ENCODE results near the gene TMEM271. TPM values are rescaled to one million over a fixed set of nuclear protein-coding genes. Genes with fewer than 3 reads are reported as not detected.

The TMEM271 gene
- total RNA-seq, 1 donor from 2014 or later = 0.26 TPM

DNA sequence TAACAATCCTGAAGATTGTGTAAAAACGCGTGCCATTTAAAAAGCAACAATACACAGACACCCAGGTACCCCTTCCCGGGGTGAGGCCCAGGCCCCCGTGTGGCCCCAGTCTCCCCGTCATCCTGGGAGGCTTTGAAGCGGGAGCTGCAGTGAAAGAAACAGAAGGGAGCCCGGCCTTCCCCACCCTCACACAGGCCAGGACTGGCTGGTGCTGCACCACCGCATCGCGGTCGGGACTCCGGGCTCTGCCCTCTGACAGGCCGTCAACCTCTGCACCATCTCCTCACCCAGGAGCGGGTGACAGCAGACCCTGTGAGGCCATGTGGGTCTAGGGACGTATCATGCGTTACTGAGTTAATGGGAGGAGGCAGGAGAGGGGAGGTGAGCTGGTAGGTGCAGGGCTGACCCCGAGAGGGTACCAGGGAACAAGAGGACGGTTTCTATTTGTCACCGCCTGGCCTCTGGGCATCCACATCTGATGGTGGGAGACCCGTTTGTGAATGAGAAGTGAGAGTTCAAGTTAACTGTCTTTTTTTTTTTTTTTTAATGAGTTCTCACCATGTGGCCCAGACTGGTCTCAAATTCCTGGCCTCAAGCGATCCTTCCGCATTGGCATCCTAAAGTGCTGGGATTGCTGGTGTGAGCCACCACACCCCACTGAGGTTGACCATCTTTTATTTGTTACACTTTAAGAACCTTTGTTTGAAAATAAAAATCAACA, 49.7 kb downstream of the TMEM271 start:
- Mint-ChIP-seq H3K27me3 (ENCODE audit: low read depth) (no peaks in the 10 kb centered on the region), H3K4me3 (no peak overlapping the region), H3K4me1 (peaks cover 12% of the 10 kb centered on the region), H3K9me3 (no peaks in the 10 kb centered on the region), H3K36me3 (ENCODE audit: low read depth) (peaks cover 2% of the 10 kb centered on the region), H3K27ac (ENCODE audit: unreplicated experiment) (no peak overlapping the region)
- no peak for DNase-seq (ENCODE audit: low read depth, low spot score)
- no peak for TF ChIP-seq CTCF (conservative IDR thresholded peaks at IDR 0.05)

GRCh38 chr4:525660-526059, 50.4 kb downstream of the TMEM271 start:
- Mint-ChIP-seq H3K9me3 (no peaks in the 10 kb centered on the region), H3K27ac (ENCODE audit: unreplicated experiment) (no peak overlapping the region), H3K27me3 (ENCODE audit: low read depth) (no peaks in the 10 kb centered on the region), H3K36me3 (ENCODE audit: low read depth) (peaks cover 2% of the 10 kb centered on the region), H3K4me1 (peaks cover 5% of the 10 kb centered on the region), H3K4me3 (no peak overlapping the region)
- TF ChIP-seq CTCF (conservative IDR thresholded peaks at IDR 0.05) = no peak
- no peak for DNase-seq (ENCODE audit: low read depth, low spot score)

DNA sequence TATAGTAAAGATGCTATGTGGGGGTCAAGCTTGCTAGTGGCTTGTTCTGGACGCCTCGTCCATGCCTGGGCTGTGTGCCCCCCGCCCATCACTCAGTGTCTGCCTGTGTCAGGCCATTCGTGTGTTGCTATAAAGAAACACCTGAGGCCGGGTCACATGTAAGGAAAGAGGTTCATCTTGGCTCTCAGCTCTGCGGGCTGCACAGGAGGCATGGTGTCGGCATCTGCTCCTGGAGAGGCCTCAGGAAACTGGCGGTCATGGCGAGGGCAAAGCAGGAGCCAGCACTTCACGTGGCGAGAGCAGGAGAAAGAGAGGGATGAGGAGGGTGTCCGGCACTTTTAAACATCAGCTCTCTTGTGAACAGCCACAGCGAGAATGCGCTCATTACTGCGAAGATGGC, 51.9 kb downstream of the TMEM271 start:
- H3K4me3 Mint-ChIP-seq = no peak overlapping the region
- no peaks in the 10 kb centered on the region for H3K4me1 Mint-ChIP-seq
- no peaks in the 10 kb centered on the region for H3K27me3 Mint-ChIP-seq (ENCODE audit: low read depth)
- H3K9me3 Mint-ChIP-seq = no peaks in the 10 kb centered on the region
- no peak for DNase-seq (ENCODE audit: low read depth, low spot score)
- no peak overlapping the region for H3K27ac Mint-ChIP-seq (ENCODE audit: unreplicated experiment)
- no peak for TF ChIP-seq CTCF (conservative IDR thresholded peaks at IDR 0.05)
- H3K36me3 Mint-ChIP-seq (ENCODE audit: low read depth) = peaks cover 2% of the 10 kb centered on the region

Other genes starting within 250 kb of the TMEM271 start
- 36.3 and 36.5 TPM in 2 replicates for gene ZNF141, start 238.5 kb downstream of the TMEM271 start, total RNA-seq
- gene ZNF721, start 77.1 kb downstream of the TMEM271 start, total RNA-seq = 36.6 and 37.5 TPM in 2 replicates
- 51.1 and 52.5 TPM in 2 replicates for gene PIGG, start 77.1 kb downstream of the TMEM271 start, total RNA-seq
- 3.4 and 4.1 TPM in 2 replicates for gene PDE6B, start 49.3 kb upstream of the TMEM271 start, total RNA-seq
- 278 and 281 TPM in 2 replicates for gene ATP5ME, start 98.0 kb upstream of the TMEM271 start, total RNA-seq
- 10.6 and 10.8 TPM in 2 replicates for gene MYL5, start 98.2 kb upstream of the TMEM271 start, total RNA-seq
- 0.77 and 0.91 TPM in 2 replicates for gene SLC49A3, start 112.9 kb upstream of the TMEM271 start, total RNA-seq
- gene PCGF3, start 129.5 kb upstream of the TMEM271 start, total RNA-seq = 58.5 and 61.2 TPM in 2 replicates
- 2.0 and 2.5 TPM in 2 replicates for gene CPLX1, start 249.8 kb upstream of the TMEM271 start, total RNA-seq